Bronchus fibroblast of lung (primary cell): ENCODE data around the gene CTNNAL1. TPM values are rescaled to one million over a fixed set of nuclear protein-coding genes. Genes with fewer than 3 reads are reported as not detected.

ENCODE experiments used
- total RNA-seq: library from RNA; depleted of rRNA; stranded (reverse); fragments of >200 nt; gene quantifications from 2 replicates; pipeline ENCODE4 v1.2.3, GENCODE V29; 2015

The CTNNAL1 gene
- total RNA-seq = 104 and 127 TPM in 2 replicates

DNA sequence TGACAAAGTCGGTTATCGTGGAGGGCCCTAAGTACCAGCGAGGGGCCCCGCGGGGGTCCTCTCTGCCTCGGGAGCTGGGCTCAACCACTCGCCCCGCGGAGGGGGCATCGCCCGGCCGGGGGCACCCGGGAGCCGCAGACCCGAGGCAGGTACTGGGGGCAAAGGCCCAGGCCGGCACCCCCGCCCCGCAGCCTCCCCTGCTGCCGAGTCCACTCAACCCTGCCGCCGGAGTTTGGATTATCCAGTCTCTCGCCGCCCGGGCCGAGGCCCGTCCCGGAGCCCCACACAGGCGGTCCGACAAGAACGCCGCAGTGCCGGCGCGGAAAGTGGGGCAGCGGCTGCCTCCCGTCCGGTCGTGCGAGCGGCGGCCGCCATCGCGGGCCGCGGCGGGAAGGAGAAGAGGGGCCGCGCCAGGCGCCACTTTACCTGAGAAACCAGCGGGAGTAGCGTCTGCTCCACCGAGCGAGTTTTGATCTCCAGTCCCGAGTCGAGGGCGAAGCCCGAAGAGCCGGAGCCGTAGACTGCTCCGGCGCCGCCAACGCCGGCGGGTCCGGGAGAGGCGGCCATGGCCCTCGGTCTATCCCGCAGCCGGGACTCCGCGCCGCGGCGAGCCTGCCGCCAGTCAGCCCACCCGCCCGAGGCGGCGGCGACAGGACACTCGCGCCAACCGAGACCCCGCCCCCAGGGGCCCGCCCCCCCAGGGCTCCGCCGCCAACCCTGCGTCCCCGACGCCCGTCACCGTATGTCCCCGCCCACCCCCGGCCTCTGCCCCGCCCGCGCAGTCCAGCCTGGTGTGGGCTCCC, at the start of gene CTNNAL1:
Gene CTNNAL1, minus strand, starts transcription at position 624 of the 803 bp plus-strand sequence. Its CDS starts 57 bp downstream, at position 567.

DNA sequence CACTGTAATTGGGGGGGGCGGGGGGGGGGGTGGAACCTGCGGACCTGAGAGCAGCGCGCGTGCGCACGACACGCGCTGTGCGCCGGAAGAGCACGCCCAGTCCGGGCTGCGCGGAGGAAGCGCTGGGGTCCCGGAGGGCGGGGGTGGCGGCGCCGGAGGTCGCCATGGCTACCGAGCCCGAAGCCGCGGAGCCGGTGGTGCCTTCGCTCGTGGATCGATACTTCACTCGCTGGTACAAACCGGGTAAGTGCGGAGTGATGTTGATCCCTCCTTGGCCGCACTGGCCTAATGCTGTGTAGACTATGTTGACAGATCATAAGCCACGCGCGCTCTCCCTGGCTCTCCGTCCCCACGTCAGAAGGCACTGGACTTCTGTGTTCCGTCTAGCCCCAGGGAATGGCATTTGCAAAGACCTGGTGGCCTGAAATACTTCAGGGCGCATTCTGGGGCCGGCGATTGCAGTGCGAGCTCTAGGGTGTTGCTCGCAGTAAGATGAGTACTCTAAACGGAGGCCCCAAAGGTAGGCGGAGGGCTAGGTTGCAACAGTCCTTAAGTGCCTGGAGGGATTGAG, 78.9 kb downstream of the CTNNAL1 start, which contains the start of gene ABITRAM:
Gene ABITRAM, plus strand, starts transcription at position 78 of the 571 bp plus-strand sequence. Its CDS starts 87 bp downstream, at position 165.

GRCh38 chr9:108933718-108934322, 79.5 kb downstream of the CTNNAL1 start, which contains the start of gene ELP1:
Gene ELP1, minus strand, starts transcription at chr9:108934124. Its CDS starts 2,978 bp downstream, at chr9:108931146.

Other genes with a start within 250 kb of the CTNNAL1 start
- gene ACTL7B, start 157.5 kb downstream of the CTNNAL1 start, total RNA-seq = not detected in 2 replicates
- not detected in 2 replicates for gene ACTL7A, start 151.2 kb downstream of the CTNNAL1 start, total RNA-seq
- 26.9 and 27.6 TPM in 2 replicates for gene ELP1, start 79.4 kb downstream of the CTNNAL1 start, total RNA-seq
- 4.4 and 6.5 TPM in 2 replicates for gene ABITRAM, start 79.1 kb downstream of the CTNNAL1 start, total RNA-seq
- 19.0 and 21.2 TPM in 2 replicates for gene TMEM245, start 106.4 kb upstream of the CTNNAL1 start, total RNA-seq
- gene FRRS1L, start 153.8 kb upstream of the CTNNAL1 start, total RNA-seq = under 0.01 TPM in 2 replicates